ENCODE measurements around the gene AP1B1. TPM values are rescaled to one million over a fixed set of nuclear protein-coding genes. Genes with fewer than 3 reads are reported as not detected.

Gene AP1B1
- total RNA-seq, 1 experiment from 2014 or later = 119 TPM

GRCh38 chr22:29337631-29338284 is 50.6 kb downstream of the AP1B1 start:
- Histone ChIP-seq H3K36me3 (replicated peaks; ENCODE audit: control insufficient read depth, insufficient read depth, low read length) (peaks cover 24% of the 10 kb centered on the region), H3K27me3 (ENCODE audit: control insufficient read depth, insufficient read depth, low read length) (no peaks in the 10 kb centered on the region)

DNA sequence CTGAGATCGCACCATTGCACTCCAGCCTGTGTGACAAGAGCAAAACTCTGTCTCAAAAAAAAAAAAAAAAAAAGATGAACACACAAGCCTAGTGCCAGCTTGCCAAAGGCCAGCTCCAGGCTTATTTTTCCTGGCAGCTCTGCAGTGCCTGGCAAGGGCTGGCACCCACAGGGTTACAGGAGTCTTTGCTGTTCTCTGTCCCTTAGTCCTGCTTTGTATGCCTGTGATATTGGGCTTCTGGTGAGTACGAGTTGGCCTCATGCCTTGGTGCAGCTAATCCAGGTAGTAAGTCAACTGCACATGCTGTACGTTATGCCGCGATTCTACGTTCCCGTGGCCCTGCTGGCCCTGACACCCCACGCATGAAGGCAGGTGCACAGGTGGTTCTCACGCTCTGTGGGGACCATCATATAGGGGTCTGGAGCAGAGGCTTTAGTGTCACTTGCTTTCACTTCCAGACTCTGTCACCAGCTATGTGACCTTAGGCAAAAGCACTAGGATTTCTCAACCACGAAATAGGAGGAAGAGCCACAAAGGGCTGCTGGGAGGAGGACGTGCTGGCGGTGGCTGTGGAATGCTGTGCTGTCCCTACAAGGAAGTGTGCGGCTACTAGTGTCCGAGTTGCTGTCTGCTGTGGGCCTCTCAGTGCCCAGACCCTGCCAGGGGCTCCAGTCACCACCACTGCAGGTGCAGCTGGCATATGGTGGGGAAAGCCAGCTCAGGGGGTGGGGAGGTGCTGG is 51.4 kb downstream of the AP1B1 start:
- H3K4me3 ChIP-seq (ENCODE audit: insufficient read depth, low read depth, low read length) = no peak overlapping the region
- no peaks in the 10 kb centered on the region for H3K27me3 ChIP-seq (ENCODE audit: control insufficient read depth, insufficient read depth, low read length)
- peaks cover 26% of the 10 kb centered on the region for H3K36me3 ChIP-seq (replicated peaks; ENCODE audit: control insufficient read depth, insufficient read depth, low read length)
- DNase-seq = no peak

More at GRCh38 chr22:29337631-29338284, 50.6 kb downstream of the AP1B1 start:
- no peak overlapping the region for H3K4me3 ChIP-seq (ENCODE audit: insufficient read depth, low read depth, low read length)
- DNase-seq = no peak

DNA sequence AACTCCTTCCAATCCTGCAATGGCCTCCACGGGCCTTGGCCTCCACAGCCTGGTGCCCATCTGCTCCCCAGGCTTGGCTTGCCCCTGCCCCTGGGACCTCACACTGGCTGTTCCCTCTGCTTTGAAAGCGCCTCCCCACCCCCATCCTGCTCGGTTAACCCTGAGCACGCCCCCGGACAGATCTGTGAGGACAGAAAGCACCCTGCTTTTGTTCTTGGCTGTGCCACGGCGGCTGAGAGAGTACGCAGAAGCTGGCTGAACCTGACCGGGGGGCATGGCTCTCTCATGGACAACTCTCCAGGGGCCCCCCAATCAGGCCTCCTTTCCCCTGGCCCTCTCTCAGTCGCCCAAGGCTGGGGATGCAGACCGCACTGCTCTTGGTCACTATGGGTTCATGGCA is 52.7 kb downstream of the AP1B1 start:
- Histone ChIP-seq H3K36me3 (replicated peaks; ENCODE audit: control insufficient read depth, insufficient read depth, low read length) (peaks cover 22% of the 10 kb centered on the region), H3K4me3 (ENCODE audit: insufficient read depth, low read depth, low read length) (no peak overlapping the region), H3K27me3 (ENCODE audit: control insufficient read depth, insufficient read depth, low read length) (no peaks in the 10 kb centered on the region)
- DNase-seq = no peak

DNA sequence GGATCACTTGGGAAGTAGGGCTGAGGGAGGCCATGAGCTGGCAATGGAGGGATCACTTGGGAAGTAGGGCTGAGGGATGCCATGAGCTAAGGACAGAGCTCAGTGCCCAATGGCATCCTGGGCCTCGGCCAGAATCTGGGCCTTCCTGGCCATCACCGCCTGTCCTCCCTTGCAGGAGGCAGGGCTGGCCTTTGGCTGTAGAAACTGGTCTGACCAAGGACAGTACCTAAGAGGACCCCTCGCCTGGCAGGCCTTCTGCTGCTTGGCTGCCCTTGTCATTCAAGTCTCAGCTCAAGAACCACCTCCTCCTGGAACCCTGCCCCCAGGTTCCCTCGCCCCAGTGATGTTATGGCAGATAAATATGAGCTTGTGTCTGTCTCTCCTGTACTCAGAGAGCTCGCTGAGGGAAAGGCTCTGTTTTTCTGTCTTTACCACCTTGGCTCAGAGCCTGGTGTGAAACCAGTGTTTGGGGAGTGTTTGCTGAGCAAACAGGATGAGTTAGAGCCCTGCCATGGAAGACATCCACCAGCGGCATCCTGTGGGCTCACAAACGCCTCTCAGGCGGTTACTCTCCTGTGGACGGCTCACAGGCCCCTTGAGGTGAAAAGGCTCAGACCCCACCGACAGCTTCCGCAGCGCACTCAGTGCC is 53.5 kb downstream of the AP1B1 start:
- no peaks in the 10 kb centered on the region for H3K27me3 ChIP-seq (ENCODE audit: control insufficient read depth, insufficient read depth, low read length)

GRCh38 chr22:29334148-29334547 is 54.2 kb downstream of the AP1B1 start:
- Histone ChIP-seq H3K4me3 (ENCODE audit: insufficient read depth, low read depth, low read length) (no peak overlapping the region), H3K27me3 (ENCODE audit: control insufficient read depth, insufficient read depth, low read length) (no peaks in the 10 kb centered on the region), H3K36me3 (replicated peaks; ENCODE audit: control insufficient read depth, insufficient read depth, low read length) (peaks cover 18% of the 10 kb centered on the region)
- DNase-seq = peak; percentile 44

More for the DNA sequence above, 53.5 kb downstream of the AP1B1 start:
- no peak for DNase-seq
- no peak overlapping the region for H3K4me3 ChIP-seq (ENCODE audit: insufficient read depth, low read depth, low read length)
- H3K36me3 ChIP-seq (replicated peaks; ENCODE audit: control insufficient read depth, insufficient read depth, low read length) = peaks cover 20% of the 10 kb centered on the region

GRCh38 chr22:29332886-29333496 is 55.4 kb downstream of the AP1B1 start:
- H3K4me3 ChIP-seq (ENCODE audit: insufficient read depth, low read depth, low read length) = no peak overlapping the region
- no peaks in the 10 kb centered on the region for H3K27me3 ChIP-seq (ENCODE audit: control insufficient read depth, insufficient read depth, low read length)
- peaks cover 11% of the 10 kb centered on the region for H3K36me3 ChIP-seq (replicated peaks; ENCODE audit: control insufficient read depth, insufficient read depth, low read length)
- no peak for DNase-seq

DNA sequence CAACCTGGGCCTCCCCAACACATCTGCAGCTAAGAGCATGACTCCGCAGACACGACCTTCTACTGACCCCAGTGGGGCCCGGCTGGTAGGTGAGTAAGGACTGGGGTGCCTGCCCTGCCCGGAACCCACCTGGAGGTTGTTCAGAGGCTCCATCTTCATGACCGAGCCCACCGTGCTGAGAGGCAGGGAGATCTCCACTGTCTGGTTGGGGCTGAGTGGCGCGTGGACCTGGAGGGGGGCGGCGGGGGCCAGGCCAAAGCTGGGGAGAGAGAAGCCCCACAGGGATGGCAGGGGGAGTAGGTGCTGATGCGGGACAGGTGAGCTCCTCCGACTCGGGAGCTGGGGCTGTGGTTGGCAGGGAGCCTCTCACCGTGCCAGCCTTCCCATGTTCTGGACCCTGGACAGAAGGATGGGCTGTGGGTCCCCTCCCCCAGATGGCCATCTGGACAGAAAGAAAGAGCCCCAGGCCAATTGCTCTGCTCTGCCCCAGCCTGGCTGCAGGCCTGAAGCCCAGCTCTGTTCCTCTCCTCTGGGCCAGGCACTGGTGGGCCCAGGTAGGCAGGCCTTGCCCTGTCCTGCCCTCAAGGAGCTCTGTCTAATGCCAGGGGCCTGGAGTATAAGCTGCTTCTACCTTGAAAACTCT is 56.6 kb downstream of the AP1B1 start:
- Histone ChIP-seq H3K4me3 (ENCODE audit: insufficient read depth, low read depth, low read length) (no peak overlapping the region), H3K36me3 (replicated peaks; ENCODE audit: control insufficient read depth, insufficient read depth, low read length) (peaks cover 8% of the 10 kb centered on the region), H3K27me3 (ENCODE audit: control insufficient read depth, insufficient read depth, low read length) (no peaks in the 10 kb centered on the region)
- DNase-seq = peak; percentile 36

DNA sequence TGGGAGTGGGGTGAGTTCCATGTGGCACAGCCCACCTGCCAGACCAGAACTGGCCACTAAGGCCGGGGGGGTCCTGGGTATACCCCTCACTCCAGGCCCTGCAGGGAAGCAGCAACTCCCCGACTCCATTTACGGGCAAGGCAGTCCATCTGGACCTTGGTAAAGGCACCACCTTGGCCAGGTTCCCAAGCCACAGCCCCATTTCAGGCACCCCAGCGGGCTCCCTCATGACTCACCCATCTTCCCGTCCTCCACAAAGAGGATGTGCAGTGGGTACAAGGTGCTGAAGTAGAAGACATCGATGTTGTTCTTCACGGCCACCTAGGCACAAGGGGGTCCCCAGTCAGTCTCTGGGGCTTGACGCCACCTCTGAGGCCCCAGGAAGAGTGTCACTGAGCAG is 57.2 kb downstream of the AP1B1 start:
- H3K27me3 ChIP-seq (ENCODE audit: control insufficient read depth, insufficient read depth, low read length) = no peaks in the 10 kb centered on the region
- no peak for DNase-seq
- no peak overlapping the region for H3K4me3 ChIP-seq (ENCODE audit: insufficient read depth, low read depth, low read length)
- H3K36me3 ChIP-seq (replicated peaks; ENCODE audit: control insufficient read depth, insufficient read depth, low read length) = peaks cover 8% of the 10 kb centered on the region

DNA sequence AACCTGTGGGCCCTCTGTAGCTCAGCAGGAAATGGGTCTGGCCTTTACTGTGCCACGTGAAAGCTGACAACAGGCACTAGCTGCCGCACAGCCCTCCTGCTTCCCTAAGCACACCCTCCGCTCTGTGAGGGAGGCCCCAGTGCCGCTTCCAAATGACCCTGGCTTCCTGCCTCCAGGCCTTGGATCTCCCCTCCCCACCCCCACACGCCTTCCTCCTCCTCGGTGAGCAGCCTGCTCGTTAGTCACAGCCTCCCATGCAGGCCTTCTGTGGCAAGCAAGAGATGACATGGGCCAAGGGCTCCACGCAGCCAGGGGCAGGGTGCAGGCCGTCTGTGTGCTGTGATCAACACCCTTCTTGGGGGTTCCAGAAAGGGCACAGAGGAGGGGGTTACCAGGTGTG is 57.6 kb downstream of the AP1B1 start:
- peak; percentile 57 for DNase-seq

GRCh38 chr22:29330291-29330690 is 58.1 kb downstream of the AP1B1 start:
- H3K4me3 ChIP-seq (ENCODE audit: insufficient read depth, low read depth, low read length) = no peak overlapping the region
- peaks cover 5% of the 10 kb centered on the region for H3K36me3 ChIP-seq (replicated peaks; ENCODE audit: control insufficient read depth, insufficient read depth, low read length)
- no peaks in the 10 kb centered on the region for H3K27me3 ChIP-seq (ENCODE audit: control insufficient read depth, insufficient read depth, low read length)
- DNase-seq = peak; percentile 50

More for the DNA sequence above, 57.6 kb downstream of the AP1B1 start:
- no peak overlapping the region for H3K4me3 ChIP-seq (ENCODE audit: insufficient read depth, low read depth, low read length)
- H3K36me3 ChIP-seq (replicated peaks; ENCODE audit: control insufficient read depth, insufficient read depth, low read length) = peaks cover 5% of the 10 kb centered on the region
- no peaks in the 10 kb centered on the region for H3K27me3 ChIP-seq (ENCODE audit: control insufficient read depth, insufficient read depth, low read length)

GRCh38 chr22:29329581-29329980 is 58.8 kb downstream of the AP1B1 start:
- Histone ChIP-seq H3K4me3 (ENCODE audit: insufficient read depth, low read depth, low read length) (no peak overlapping the region), H3K27me3 (ENCODE audit: control insufficient read depth, insufficient read depth, low read length) (no peaks in the 10 kb centered on the region), H3K36me3 (replicated peaks; ENCODE audit: control insufficient read depth, insufficient read depth, low read length) (peaks cover 5% of the 10 kb centered on the region)
- DNase-seq = peak; percentile 54

- Histone ChIP-seq H3K36me3 (replicated peaks; ENCODE audit: control insufficient read depth, insufficient read depth, low read length) (peaks cover 5% of the 10 kb centered on the region), H3K27me3 (ENCODE audit: control insufficient read depth, insufficient read depth, low read length) (no peaks in the 10 kb centered on the region), H3K4me3 (ENCODE audit: insufficient read depth, low read depth, low read length) (no peak overlapping the region)
- DNase-seq = peak; percentile 57
These were observed 59.5 kb downstream of the AP1B1 start for GRCh38 chr22:29328566-29329500.

DNA sequence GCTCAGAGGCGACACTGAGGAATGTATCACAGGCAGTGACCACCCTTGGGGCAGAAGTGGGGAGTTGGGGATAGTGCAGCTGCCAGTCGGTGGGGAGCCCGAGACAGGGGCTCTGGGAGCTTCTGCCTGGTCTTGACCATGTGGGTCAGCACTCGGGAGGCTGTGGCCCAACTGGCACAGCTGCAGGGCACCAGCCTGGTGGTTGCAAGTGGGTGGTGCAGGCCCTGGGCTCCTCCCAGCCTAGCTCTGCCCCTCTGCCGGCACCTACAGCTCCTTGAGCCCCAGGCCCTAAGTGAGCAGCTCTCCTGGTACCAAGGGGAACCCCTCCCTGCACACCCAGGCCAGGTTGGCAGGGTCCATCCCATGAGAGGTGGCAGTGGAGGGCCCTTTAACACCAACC is 60.3 kb downstream of the AP1B1 start:
- peaks cover 5% of the 10 kb centered on the region for H3K36me3 ChIP-seq (replicated peaks; ENCODE audit: control insufficient read depth, insufficient read depth, low read length)
- peak; percentile 70 for DNase-seq
- H3K4me3 ChIP-seq (ENCODE audit: insufficient read depth, low read depth, low read length) = no peak overlapping the region
- no peaks in the 10 kb centered on the region for H3K27me3 ChIP-seq (ENCODE audit: control insufficient read depth, insufficient read depth, low read length)

All from H7 (cell line).